Measurements from ENCODE around the gene SLK.

The SLK gene

DNA sequence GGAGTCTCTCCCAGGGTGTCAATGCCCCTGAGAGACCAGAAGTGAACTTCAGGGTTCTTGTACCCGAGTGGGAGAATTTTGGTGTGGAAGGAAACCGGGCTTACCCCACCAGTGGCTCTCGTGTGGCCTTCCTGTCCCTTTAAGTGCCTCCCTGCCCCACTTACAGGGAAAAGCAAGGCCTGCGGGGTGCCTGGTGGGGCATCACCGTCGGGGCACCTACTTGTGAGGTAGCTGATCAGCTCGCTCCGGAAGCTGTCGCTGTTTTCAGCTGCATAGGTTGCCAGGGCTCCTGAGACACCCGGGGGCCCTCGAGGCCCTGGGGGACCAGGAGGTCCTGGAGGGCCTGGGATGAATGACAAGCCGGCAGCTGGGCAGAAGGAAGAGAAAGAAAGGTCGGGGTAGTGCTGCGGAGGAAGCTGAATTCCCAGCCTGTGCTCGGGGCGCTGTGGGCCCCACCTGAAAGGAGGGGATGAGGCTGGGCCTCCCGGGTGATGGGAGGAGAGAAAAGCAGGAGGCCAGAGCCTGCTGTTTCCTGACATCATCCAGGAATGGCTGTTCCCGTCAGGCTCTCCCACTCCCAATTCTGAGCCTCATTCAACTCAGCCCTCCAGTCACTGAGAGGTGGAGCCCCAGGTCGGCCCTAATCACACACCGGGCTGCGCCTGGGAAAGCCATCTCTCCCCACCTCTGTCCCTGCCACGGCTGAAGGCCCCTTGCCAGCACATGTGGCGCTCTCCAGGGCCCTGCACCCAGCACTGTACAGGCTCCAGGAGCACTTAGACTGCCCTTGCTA, 67.7 kb downstream of the SLK start:
- no peak for DNase-seq (ENCODE audit: low read depth)

DNA sequence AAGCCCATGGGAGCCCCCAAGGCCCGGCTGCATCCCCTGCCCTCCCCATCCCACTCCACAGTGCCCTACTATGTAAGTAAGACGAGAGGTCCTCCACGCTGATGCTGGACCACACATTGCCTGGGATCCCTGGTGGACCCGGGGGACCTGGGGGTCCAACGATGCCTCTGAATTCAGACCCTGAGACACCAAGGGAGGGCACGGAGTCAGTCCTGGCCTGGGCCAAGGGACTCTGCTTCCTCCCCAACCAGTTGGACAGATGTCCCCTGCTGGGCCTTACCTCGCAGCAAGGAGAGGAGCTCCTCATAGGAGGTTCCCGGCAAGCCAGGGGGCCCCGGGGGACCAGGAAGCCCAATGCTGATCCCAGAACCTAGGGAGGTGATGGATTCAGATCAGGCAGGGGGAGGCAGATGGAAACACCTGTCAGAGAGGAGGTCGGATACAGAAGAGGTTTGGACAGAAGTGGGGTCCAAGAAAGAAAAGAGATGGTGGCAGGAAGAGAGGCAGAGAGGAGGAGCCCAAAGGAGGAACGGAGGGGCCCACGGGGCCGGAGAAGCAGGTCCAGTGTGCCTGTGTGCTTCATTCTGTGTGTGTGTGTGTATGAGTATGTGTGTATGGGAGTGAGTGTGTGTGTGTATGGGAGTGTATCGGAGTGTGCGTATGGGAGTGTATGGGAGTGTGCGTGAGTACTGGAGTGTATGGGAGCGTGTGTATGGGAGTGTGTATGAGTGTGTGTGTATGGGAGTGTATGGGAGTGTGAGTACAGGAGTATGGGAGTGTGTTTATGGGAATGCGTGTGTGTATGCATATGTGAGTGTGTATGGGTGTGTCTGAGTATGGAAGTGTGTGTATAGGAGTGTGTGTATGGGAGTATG, 68.5 kb downstream of the SLK start:
- DNase-seq (ENCODE audit: low read depth): no peak

DNA sequence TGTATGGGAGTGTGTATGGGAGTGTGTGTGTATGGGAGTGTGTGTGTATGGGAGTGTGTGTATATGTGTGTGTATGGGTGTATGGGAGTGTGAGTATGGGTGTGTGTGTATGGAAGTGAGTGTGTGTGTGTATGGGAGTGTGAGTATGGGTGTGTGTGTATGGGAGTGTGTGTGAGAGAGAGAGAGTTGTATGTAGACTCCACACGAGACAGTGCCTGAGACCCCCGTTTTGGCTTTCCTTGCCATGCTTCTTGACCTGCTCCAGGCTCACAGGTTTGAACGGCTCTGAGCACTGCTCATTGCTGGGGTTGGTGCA, 69.1 kb downstream of the SLK start:
- DNase-seq (ENCODE audit: low read depth): no peak

- DNase-seq (ENCODE audit: low read depth): no peak
Measured at GRCh38 chr10:104036518-104037260, 69.7 kb downstream of the SLK start.

DNA sequence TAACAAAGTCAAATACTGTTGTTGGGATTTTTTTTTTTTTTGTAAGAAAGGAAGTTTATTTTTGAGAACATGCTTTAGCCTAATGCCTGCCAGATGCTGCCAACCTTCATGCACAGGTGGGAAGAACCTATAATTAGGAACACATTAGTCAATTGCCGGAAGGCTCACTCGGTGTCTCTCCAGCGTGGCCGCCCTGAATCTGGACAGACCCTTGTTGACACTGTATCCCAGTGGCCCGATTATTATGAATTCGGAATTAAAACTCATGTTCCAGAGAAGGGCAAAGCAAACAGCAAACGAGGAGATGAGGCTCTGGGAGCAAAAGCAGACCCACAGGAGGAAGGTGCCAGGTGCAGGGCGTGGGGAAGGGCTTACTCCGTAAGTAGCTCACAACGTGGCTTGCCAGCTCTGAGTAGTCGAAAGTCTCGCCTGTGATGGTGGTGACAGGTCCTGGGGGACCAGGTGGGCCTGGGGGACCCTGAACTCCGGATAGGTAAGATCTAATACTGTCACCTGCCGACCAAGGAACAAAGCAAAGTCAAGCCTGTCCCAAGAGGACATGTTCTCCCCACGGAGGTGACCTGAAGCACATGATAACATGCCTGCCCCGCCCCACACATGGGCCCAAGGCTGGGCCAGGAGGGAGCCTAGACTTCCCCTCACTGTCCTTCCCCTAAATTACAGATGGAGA, 70.5 kb downstream of the SLK start:
- no peak for DNase-seq (ENCODE audit: low read depth)

DNA sequence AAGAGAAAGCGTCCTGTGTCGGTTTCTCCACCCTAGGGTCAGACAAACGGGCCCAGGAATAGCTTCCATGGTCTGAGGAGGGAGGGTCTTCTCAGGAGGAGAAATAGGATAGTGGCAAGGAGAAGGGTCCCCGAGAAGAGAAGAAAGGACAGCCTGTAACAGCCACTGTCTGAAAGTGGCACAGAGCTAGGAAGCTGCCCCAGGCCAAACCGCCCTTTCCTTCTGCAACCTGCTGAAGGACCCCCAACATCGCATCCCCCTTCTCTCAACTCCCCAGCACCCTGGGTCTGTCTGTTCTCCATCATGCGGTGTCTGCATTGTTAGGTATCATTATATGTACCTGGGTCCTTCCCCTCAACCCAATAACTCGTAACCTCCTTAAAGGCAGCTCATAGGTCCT, 71.6 kb downstream of the SLK start:
- no peak for DNase-seq (ENCODE audit: low read depth)

- no peak for DNase-seq (ENCODE audit: low read depth)
Measured at GRCh38 chr10:104038958-104039752, 72.2 kb downstream of the SLK start.

- no peak for DNase-seq (ENCODE audit: low read depth)
Measured at GRCh38 chr10:104040382-104040781, 73.4 kb downstream of the SLK start.

GRCh38 chr10:104040862-104041789, 74.2 kb downstream of the SLK start:
- no peak for DNase-seq (ENCODE audit: low read depth)

GRCh38 chr10:104041891-104042535, 75.1 kb downstream of the SLK start:
- DNase-seq (ENCODE audit: low read depth): no peak

GRCh38 chr10:104043185-104043830, 76.4 kb downstream of the SLK start:
- DNase-seq (ENCODE audit: low read depth): no peak

- no peak for DNase-seq (ENCODE audit: low read depth)
Measured at GRCh38 chr10:104043854-104044253, 76.9 kb downstream of the SLK start.

DNA sequence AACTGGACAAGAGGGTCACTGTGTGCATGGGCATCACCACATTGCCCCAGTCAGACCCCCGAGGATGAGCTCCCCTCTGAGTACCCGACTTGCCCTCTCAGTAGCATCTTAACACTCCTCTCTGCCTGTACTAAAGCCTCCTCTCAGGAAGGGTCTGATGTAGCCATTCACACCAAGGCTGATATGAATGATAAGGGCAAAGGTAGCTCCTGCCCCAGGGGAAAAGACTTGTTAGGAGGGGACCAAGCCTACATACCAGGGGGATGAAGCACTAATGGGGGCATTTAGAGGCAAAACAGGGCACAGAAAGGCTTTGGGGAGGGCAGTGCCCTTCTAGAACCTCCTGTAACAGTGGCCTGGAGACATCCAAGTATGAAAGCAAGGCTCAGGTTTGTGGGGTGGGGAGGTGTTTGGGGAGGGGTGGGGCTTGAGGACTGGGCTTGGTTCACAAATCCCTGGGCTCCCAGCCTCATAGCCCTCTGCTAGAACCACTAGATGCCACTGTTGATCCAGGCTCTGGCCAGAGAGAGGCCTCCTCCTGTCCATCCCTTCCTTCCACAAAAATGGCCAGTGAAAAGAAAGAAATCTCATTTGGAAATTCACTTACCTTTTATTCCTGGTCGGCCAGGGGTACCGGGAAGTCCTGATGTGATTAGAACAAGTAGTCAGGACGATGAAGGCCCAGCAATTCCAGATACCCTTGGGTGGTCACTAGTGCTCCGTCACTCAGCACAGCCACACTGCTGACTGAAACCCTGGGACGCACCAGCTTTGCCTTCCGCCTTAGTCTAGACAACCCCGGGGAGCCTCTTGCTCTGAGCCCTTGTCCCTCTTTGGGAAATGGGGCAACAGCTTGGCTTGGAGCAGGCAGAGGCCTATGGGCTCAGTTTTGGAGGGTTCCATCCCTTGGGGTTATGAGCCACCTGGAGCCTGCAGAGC, 78.5 kb downstream of the SLK start:
- DNase-seq (ENCODE audit: low read depth): no peak

- DNase-seq (ENCODE audit: low read depth): no peak
Measured at GRCh38 chr10:104046651-104047050, 79.7 kb downstream of the SLK start.

- DNase-seq (ENCODE audit: low read depth): no peak
Measured at GRCh38 chr10:104049504-104050250, 82.7 kb downstream of the SLK start.

DNA sequence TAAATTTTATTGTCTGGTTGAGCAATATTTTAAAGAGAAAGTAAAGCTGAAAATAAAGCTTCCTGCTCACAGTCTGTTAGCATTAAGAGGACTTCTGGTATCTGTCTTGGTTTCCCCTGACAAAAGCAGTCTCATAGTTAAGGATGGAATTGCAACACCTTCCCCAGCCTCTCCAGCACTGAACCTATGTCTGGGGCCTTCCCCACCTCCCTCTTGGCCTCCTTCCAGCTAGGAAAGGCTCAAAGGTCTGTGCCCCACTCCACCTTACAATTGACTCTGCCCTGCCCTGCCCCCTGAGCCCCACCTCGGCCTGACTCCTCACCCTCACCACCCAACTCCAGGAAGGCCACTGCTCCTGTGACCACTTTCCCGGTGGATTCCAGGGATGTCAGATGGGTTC, 85.5 kb downstream of the SLK start:
- DNase-seq (ENCODE audit: low read depth): no peak

DNA sequence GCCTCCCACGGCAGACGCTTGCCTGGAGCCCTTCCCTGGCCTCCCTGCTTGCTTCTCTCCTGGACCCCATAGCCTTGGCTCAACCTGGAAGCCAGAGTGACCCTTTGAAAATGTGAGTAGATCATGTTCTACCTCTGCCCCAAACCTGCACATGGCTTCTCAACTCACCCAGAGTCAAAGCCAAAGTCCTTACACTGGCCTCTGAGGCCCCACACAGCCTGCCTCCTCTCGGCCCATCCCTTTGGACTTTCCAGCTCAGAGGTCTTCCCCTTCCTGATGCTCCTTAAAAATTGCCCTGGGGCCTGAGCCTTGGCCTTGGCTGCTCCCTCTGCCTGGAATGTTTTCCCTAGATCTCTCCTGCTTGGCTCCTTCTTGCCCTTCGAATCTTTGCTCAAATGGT, 86.3 kb downstream of the SLK start:
- DNase-seq (ENCODE audit: low read depth): no peak
